Caco-2 (cell line): ENCODE results near the gene KHDC3L. TPM values are rescaled to one million over a fixed set of nuclear protein-coding genes. Genes with fewer than 3 reads are reported as not detected.

ENCODE experiments used
- BruUV-seq: library from RNA; stranded (reverse); fragments of 400-500 nt; replicated peaks from 2 replicates; lab custom pipeline; 2021; lab: Mats Ljungman, UMichigan
- CTCF ChIA-PET: fragments of 300-600 bp; sonication (Branson Sonifier 250); formaldehyde crosslinking; loops from one replicate; lab custom pipeline; 2022; ENCODE audit warnings: antibody characterized with exemption; lab: Charles Lee
- POLR2A ChIA-PET: fragments of 300-600 bp; sonication (Branson Sonifier 250); formaldehyde crosslinking; loops from one replicate; lab custom pipeline; 2022; ENCODE audit warnings: antibody characterized with exemption; lab: Charles Lee
- DNase-seq, 2 experiments: peaks; one replicate each; pipeline versions ENCODE4 v3.0.0 to v3.0.0-alpha.2; 2020 to 2022
- H3K27me3 ChIP-seq: replicated peaks from 2 replicates; pipeline ENCODE4 v1.6.0; 2011; ENCODE audit warnings: low read length; ENCODE audit not compliant: control insufficient read depth, insufficient read depth
- H3K36me3 ChIP-seq: 2 replicates; pipeline ENCODE4 v1.5.1; 2011; ENCODE audit warnings: low read length; ENCODE audit not compliant: control insufficient read depth, insufficient read depth
- H3K4me1 ChIP-seq: fragments of 250-450 bp; sonication (Bioruptor Pico); 2 replicates; pipeline ENCODE4 v1.5.1; 2020; ENCODE audit warnings: mild to moderate bottlenecking
- H3K4me3 ChIP-seq: 2 replicates; pipeline ENCODE4 v1.5.1; 2011; ENCODE audit warnings: low read depth, mild to moderate bottlenecking, control low read depth, low read length
- H3K9me3 ChIP-seq: fragments of 250-450 bp; sonication (Bioruptor Pico); 2 replicates; pipeline ENCODE4 v1.5.1; 2020; ENCODE audit warnings: mild to moderate bottlenecking, moderate library complexity
- H3K27ac Mint-ChIP-seq: one replicate; pipeline ENCODE4 v1.8.0; 2022; ENCODE audit warnings: mixed read lengths; ENCODE audit not compliant: unreplicated experiment
- H3K27me3 Mint-ChIP-seq: one replicate; pipeline ENCODE4 v1.8.0; 2022; ENCODE audit warnings: mixed read lengths; ENCODE audit not compliant: insufficient read depth, unreplicated experiment
- H3K36me3 Mint-ChIP-seq: one replicate; pipeline ENCODE4 v1.8.0; 2022; ENCODE audit warnings: mild to moderate bottlenecking, mixed read lengths; ENCODE audit not compliant: insufficient read depth, unreplicated experiment
- H3K4me1 Mint-ChIP-seq: one replicate; pipeline ENCODE4 v1.8.0; 2022; ENCODE audit warnings: low read depth, mixed read lengths; ENCODE audit not compliant: unreplicated experiment
- H3K4me3 Mint-ChIP-seq: one replicate; pipeline ENCODE4 v1.8.0; 2022; ENCODE audit warnings: mild to moderate bottlenecking, moderate library complexity, mixed read lengths; ENCODE audit not compliant: unreplicated experiment
- H3K9me3 Mint-ChIP-seq: one replicate; pipeline ENCODE4 v1.8.0; 2022; ENCODE audit warnings: mixed read lengths; ENCODE audit not compliant: unreplicated experiment
- intact Hi-C: fragments of 100-400 bp; cut with micrococcal nuclease; formaldehyde crosslinking; loops from one replicate; pipeline ENCODE4 v1.10.0; 2022; ENCODE audit not compliant: unreplicated experiment
- total RNA-seq: library from RNA; stranded (reverse); gene quantifications from 2 replicates; pipeline ENCODE4 v1.2.3, GENCODE V29; 2022
- TF ChIP-seq, protein P1 (sequence below), 2 experiments: fragments of 200-600 bp in 1 of 2; IDR thresholded peaks; 1 replicate in 1 of 2; 2 replicates in 1 of 2; pipeline versions ENCODE4 v1.5.1 to v1.8.0; 2011 to 2022; ENCODE audit warnings: antibody characterized with exemption in 1 of 2, control low read depth in 1 of 2, inconsistent platforms in 1 of 2, low read depth in 1 of 2, low read length in 1 of 2, mild to moderate bottlenecking in 1 of 2, moderate library complexity in 1 of 2; ENCODE audit not compliant: insufficient read depth in 1 of 2, severe bottlenecking in 1 of 2, unreplicated experiment in 1 of 2

The KHDC3L gene
- total RNA-seq, 1 experiment from 2014 or later = not detected

- H3K9me3 Mint-ChIP-seq = no peaks in the 10 kb centered on the region
- H3K4me1 Mint-ChIP-seq = peaks cover 7% of the 10 kb centered on the region
- DNase-seq = no peak
- no peaks in the 10 kb centered on the region for H3K27me3 ChIP-seq
- no peaks in the 10 kb centered on the region for H3K9me3 ChIP-seq
- no peaks in the 10 kb centered on the region for H3K36me3 ChIP-seq
- BruUV-seq = no TSS peak
- no peaks in the 10 kb centered on the region for H3K4me1 ChIP-seq
- no peak within 1 kb of the TSS for H3K27ac Mint-ChIP-seq
- CTCF ChIA-PET = no interaction called here
- H3K4me3 Mint-ChIP-seq = no peak within 1 kb of the TSS
- no peaks in the 10 kb centered on the region for H3K36me3 Mint-ChIP-seq
- H3K4me3 ChIP-seq = no peak within 1 kb of the TSS
- POLR2A ChIA-PET = no interaction called here
- no peaks in the 10 kb centered on the region for H3K27me3 Mint-ChIP-seq
- TF ChIP-seq, protein P1, sequence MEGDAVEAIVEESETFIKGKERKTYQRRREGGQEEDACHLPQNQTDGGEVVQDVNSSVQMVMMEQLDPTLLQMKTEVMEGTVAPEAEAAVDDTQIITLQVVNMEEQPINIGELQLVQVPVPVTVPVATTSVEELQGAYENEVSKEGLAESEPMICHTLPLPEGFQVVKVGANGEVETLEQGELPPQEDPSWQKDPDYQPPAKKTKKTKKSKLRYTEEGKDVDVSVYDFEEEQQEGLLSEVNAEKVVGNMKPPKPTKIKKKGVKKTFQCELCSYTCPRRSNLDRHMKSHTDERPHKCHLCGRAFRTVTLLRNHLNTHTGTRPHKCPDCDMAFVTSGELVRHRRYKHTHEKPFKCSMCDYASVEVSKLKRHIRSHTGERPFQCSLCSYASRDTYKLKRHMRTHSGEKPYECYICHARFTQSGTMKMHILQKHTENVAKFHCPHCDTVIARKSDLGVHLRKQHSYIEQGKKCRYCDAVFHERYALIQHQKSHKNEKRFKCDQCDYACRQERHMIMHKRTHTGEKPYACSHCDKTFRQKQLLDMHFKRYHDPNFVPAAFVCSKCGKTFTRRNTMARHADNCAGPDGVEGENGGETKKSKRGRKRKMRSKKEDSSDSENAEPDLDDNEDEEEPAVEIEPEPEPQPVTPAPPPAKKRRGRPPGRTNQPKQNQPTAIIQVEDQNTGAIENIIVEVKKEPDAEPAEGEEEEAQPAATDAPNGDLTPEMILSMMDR (IDR thresholded peaks at IDR 0.05; ENCODE audit: insufficient read depth in 1 of 2, low read depth in 1 of 2, low read length in 1 of 2, severe bottlenecking in 1 of 2, unreplicated experiment in 1 of 2) = no peak
- intact Hi-C loops = no loop called here
These were observed 32.3 kb downstream of the KHDC3L start, which contains the start of gene DDX43 for GRCh38 chr6:73394577-73395354. Gene DDX43, plus strand, starts transcription at chr6:73394828. Its CDS starts 78 bp downstream, at chr6:73394906.

DNA sequence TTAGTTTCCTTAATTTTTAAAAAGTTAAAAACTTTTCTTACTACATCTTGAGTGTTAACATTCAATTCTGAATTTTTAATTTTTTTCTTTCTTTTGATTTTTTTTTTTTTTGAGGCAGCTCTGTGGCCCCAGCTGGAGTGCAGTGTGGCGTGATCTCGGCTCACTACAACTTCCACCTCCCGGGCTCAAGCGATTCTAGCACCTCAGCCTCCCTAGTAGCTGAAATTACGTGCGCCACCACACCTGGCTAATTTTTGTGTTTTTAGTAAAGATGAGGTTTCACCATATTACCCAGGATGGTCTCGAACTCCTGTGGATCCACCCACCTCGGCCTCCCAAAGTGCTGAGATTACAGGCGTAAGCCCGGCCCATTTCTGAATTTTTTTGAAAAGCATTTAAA, 33.4 kb downstream of the KHDC3L start:
- Histone ChIP-seq H3K4me3 (no peak overlapping the region), H3K27me3 (no peaks in the 10 kb centered on the region), H3K9me3 (no peaks in the 10 kb centered on the region), H3K36me3 (no peaks in the 10 kb centered on the region), H3K4me1 (no peaks in the 10 kb centered on the region)
- peaks cover 7% of the 10 kb centered on the region for H3K4me1 Mint-ChIP-seq
- no peak for DNase-seq
- ChIA-PET POLR2A (no interaction called here), CTCF (interaction anchor here (0.7 kb wide), 1 partner anchor 56 kb away, joined by 3 read pairs; no protein-coding TSS in a partner anchor)
- no peaks in the 10 kb centered on the region for H3K27me3 Mint-ChIP-seq
- no peak overlapping the region for H3K27ac Mint-ChIP-seq
- no TSS peak for BruUV-seq
- no peaks in the 10 kb centered on the region for H3K9me3 Mint-ChIP-seq
- TF ChIP-seq, protein P1 (IDR thresholded peaks at IDR 0.05; ENCODE audit: insufficient read depth in 1 of 2, low read depth in 1 of 2, low read length in 1 of 2, severe bottlenecking in 1 of 2, unreplicated experiment in 1 of 2) = no peak
- no peak overlapping the region for H3K4me3 Mint-ChIP-seq
- no peaks in the 10 kb centered on the region for H3K36me3 Mint-ChIP-seq
- intact Hi-C loops = no loop called here

GRCh38 chr6:73400656-73401055, 38.2 kb downstream of the KHDC3L start:
- H3K4me1 ChIP-seq = no peaks in the 10 kb centered on the region
- no peak for DNase-seq
- TF ChIP-seq, protein P1 (IDR thresholded peaks at IDR 0.05; ENCODE audit: insufficient read depth in 1 of 2, low read depth in 1 of 2, low read length in 1 of 2, severe bottlenecking in 1 of 2, unreplicated experiment in 1 of 2) = no peak
- ChIA-PET CTCF (no interaction called here), POLR2A (no interaction called here)
- no peak overlapping the region for H3K27ac Mint-ChIP-seq
- H3K27me3 Mint-ChIP-seq = no peaks in the 10 kb centered on the region
- H3K36me3 Mint-ChIP-seq = no peaks in the 10 kb centered on the region
- BruUV-seq = no TSS peak
- no peaks in the 10 kb centered on the region for H3K9me3 Mint-ChIP-seq
- intact Hi-C loops = no loop called here
- H3K27me3 ChIP-seq = no peaks in the 10 kb centered on the region
- H3K36me3 ChIP-seq = no peaks in the 10 kb centered on the region
- H3K4me3 Mint-ChIP-seq = no peak overlapping the region
- H3K4me1 Mint-ChIP-seq = peaks cover 7% of the 10 kb centered on the region
- H3K4me3 ChIP-seq = no peak overlapping the region
- no peaks in the 10 kb centered on the region for H3K9me3 ChIP-seq
